VCaP (cell line): ENCODE data around the gene UBAC1.

Source experiments
- H3K27ac ChIP-seq: fragments of 450-650 bp; 2 replicates; pipeline ENCODE4 v1.5.1; 2017
- TF ChIP-seq, protein P1 (sequence below): fragments of 450-650 bp; conservative IDR thresholded peaks from 2 replicates; pipeline ENCODE4 v1.5.1; 2017; ENCODE audit warnings: mild to moderate bottlenecking, moderate library complexity

Gene UBAC1

DNA sequence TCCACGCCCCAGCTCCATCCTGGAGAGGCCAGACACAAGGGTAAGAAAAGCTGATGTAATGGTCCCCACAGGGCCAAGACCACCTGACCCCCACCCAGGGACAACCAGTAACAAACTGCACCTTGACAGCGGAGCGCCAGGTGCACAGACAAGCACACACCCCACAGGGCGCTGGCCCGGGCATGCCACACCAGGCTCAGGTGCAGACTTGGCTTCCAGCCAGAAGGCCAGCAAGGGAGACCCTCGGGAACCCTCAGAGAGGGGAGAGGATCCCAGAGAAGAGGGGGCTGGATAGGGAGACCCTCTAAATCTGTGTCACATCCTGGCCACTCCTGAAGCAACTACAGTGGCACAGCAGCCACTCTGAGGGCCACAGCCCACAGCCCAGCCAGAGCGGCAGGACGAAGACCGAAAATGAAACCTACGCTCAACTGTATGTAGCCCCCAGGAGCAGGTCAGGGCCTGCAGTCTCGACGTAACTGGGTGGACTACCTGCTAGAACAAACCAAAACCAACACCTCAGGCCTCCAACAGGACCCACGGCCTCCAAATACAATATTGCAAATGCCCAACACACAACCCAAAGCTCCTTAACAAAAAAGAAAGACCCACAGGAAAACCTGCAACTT lies 72.3 kb downstream of the UBAC1 start:
- no peak overlapping the region for H3K27ac ChIP-seq
- TF ChIP-seq, protein P1, sequence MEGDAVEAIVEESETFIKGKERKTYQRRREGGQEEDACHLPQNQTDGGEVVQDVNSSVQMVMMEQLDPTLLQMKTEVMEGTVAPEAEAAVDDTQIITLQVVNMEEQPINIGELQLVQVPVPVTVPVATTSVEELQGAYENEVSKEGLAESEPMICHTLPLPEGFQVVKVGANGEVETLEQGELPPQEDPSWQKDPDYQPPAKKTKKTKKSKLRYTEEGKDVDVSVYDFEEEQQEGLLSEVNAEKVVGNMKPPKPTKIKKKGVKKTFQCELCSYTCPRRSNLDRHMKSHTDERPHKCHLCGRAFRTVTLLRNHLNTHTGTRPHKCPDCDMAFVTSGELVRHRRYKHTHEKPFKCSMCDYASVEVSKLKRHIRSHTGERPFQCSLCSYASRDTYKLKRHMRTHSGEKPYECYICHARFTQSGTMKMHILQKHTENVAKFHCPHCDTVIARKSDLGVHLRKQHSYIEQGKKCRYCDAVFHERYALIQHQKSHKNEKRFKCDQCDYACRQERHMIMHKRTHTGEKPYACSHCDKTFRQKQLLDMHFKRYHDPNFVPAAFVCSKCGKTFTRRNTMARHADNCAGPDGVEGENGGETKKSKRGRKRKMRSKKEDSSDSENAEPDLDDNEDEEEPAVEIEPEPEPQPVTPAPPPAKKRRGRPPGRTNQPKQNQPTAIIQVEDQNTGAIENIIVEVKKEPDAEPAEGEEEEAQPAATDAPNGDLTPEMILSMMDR, result no peak

DNA sequence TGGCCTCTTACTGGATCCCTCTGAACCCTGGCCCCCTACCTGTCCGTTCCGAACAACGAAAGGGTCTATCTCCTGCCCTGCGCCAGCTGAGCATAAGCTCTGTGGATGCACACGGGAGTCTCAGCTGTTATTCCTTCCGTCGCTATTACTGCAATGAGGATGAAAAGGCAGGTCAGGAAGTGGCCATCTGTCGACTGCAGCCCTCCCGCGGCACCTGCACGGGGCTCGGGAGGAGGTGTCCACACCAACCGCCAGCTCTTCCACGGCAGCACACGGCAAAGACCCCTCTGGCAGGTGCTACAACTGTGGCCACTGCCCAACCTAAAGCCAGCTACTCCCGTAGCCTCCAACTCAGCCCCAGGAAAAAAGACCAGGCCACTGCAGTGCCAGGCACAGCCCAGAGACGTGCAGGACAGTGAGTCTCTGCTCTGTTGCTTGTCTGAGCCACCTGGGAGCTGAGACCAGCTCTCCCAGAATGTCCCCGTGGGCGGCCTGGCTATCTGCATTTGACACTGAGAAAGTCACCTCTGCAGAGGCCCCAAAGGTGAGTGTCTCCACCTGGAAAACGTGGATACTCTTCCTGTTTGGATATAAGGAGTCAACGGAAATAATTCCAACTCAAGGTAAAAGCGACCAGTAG lies 72.9 kb downstream of the UBAC1 start:
- H3K27ac ChIP-seq, result no peak overlapping the region
- TF ChIP-seq, protein P1, result no peak

DNA sequence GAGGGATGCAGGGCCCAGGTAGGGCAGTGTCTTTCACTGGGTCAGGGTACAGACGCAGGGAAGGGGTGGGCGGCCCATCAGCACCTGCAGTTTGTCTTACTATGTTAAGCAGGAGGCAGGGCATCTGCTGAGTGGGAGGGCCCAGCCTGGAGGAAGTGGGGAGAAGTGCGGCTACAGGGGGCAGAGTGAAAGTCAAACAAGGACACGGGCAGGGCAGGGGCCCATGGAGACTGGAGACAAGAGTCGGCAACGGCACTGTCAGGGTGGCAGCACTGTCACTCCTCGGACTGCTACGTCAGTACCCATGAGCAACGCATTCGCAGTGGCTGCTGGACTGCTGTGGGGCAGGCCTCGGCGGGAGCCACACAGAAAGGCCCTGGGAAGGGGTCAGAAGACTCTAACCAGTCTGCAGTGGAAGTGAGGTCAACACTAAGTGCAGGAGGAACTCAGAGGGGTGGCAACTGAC lies 73.6 kb downstream of the UBAC1 start:
- H3K27ac ChIP-seq, result no peak overlapping the region
- TF ChIP-seq, protein P1, result no peak

DNA sequence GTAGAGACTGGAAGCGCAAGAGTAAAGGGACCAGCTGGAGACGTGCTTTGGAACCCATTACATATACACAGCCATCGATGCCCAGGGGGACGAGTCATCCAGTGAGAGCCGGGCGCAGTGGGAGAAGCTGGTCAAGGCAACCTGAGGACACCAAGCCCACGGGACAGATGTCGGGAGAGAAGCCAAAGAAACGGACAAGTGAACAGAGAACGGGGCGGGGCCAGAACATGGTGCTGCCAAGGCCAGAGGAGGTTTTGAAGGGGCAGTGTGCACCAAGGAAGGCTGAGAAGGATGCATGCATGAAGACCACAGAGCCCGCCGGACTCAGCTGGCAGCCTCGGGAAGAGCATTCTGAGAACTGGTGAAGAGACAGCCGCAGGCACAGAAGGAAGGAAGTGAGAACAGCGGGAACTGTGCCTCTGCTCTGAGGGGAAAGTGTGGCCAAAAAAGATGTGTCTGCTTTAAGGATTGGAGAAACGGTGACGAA lies 74.1 kb downstream of the UBAC1 start:
- 0 out of 2 replicates have a peak overlapping the region, but pooled peaks have one; percentile 27 for H3K27ac ChIP-seq
- TF ChIP-seq, protein P1, result no peak

DNA sequence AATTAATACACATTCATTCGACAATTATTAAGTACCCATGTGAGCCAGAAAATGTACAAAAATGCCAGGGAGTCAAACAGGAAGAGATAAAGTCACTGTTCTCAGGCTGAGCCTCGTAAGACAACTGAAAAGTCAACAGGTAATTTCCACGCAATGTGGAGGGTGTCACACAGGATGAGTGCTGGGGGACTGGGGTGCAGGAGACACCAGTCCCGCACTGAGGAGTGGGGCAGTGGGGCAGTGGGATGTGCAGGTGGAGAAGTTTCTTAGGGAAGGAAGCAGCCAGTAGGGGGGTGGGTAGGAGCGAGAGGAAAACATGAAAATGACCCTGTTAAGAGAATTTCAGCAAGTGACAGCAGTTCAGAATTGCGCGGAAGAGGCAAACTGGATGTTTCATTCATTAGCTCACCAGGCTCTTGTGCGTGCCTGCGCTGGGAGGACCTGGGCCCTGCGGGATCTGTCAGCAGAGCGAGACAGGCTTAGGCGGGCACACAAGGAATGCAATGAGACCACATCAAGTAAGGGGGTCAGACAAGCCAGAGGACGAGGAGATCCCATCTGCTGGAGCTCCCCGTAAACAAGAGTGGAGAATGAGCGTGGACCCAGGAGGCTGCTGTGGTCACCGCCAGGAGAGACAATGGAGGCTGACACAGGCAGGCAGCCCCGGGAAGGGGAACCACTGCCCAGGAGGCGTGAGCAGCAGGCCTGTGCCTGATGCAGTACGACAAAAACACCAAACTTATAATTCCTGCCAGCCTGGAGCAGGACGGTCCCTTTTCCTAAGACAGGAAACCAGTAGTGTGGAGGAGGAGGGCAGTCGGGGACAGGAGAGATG lies 74.8 kb downstream of the UBAC1 start:
- TF ChIP-seq, protein P1, result no peak

DNA sequence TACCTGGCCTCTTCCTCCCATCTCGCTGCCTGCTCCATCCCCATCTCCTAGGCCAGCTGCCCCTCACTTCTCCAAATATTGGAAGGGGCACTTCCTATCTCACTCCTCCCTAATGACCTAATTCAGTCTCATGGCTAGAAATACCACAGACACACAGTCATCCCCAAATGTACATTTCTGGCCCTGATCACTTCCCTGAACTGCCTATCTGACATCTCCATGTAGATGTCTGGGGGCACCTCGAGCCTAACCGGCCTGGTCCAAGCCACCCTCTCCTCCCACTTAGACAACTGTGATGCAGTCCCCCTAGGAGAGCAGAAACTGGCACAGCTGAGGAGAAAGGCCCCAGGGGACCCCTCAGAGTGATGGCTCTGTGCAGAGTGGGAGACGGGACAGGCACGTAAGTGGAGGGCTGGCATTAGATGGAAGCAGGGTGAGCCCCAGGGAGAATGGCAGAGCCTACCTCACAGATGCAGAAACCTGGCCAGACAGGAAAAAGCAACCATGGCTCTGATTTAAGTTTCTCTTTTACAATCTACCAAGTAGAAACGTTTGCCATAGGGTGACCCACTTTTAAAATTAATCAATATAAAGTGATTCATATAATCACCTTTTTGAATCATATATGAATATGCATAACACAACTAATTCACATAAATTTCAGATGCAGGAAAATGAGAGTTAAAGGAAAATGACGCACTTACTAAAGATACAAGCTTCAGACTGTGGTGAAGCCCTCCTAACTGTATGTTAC lies 75.9 kb downstream of the UBAC1 start:
- peak overlapping the region; percentile 27; the same call in 1 of the 2 replicates for H3K27ac ChIP-seq
- TF ChIP-seq, protein P1, result no peak

More for the DNA sequence above, 74.8 kb downstream of the UBAC1 start:
- peak overlapping the region; percentile 27 for H3K27ac ChIP-seq
